ENCODE data around the gene UNC5B.

- TF ChIP-seq POLR2A (IDR thresholded peaks at IDR 0.05) (no peak), CTCF (IDR thresholded peaks at IDR 0.05 in 8 of 11, conservative IDR thresholded peaks at IDR 0.05 in 3 of 11) (no peak)
Measured at GRCh38 chr10:71235808-71236207, 23.4 kb downstream of the UNC5B start.
